Measurements from ENCODE around the gene ADAP1. TPM values are rescaled to one million over a fixed set of nuclear protein-coding genes. Genes with fewer than 3 reads are reported as not detected.

ADAP1 gene
- total RNA-seq, 1 experiment from 2014 or later: 173 TPM

DNA sequence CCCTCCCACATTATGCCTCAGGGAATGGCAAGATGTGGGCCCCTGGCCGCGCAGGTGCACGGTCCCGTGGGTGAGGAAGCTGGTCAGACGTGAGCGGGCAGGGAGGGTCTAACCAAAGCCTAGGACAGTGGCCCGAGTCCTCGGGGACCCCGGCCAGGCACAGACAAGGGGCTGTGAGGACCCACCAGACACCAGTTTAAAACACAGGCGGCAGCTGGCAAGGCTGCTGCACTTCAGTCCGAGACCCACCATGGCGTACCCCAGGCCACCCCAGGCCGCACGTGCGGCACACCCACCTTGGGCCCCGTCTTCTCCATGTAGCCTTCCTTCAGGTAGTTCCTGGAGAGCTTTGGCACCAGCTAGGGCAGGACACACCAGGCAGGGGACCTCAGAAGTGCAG, 54.7 kb downstream of the ADAP1 start:
- Mint-ChIP-seq H3K27ac (ENCODE audit: unreplicated experiment) (peak overlapping the region; percentile 25), H3K36me3 (ENCODE audit: insufficient read depth, unreplicated experiment) (peaks cover 92% of the 10 kb centered on the region), H3K27me3 (ENCODE audit: unreplicated experiment) (peaks cover 3% of the 10 kb centered on the region), H3K4me1 (ENCODE audit: low read depth, unreplicated experiment) (peaks cover 12% of the 10 kb centered on the region), H3K4me3 (ENCODE audit: low read depth, unreplicated experiment) (no peak overlapping the region), H3K9me3 (ENCODE audit: low read depth, unreplicated experiment) (no peaks in the 10 kb centered on the region)
- CTCF ChIA-PET: no interaction called here
- no TSS peak for BruUV-seq (replicated peaks)
- TF ChIP-seq, protein P1, sequence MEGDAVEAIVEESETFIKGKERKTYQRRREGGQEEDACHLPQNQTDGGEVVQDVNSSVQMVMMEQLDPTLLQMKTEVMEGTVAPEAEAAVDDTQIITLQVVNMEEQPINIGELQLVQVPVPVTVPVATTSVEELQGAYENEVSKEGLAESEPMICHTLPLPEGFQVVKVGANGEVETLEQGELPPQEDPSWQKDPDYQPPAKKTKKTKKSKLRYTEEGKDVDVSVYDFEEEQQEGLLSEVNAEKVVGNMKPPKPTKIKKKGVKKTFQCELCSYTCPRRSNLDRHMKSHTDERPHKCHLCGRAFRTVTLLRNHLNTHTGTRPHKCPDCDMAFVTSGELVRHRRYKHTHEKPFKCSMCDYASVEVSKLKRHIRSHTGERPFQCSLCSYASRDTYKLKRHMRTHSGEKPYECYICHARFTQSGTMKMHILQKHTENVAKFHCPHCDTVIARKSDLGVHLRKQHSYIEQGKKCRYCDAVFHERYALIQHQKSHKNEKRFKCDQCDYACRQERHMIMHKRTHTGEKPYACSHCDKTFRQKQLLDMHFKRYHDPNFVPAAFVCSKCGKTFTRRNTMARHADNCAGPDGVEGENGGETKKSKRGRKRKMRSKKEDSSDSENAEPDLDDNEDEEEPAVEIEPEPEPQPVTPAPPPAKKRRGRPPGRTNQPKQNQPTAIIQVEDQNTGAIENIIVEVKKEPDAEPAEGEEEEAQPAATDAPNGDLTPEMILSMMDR (IDR thresholded peaks at IDR 0.05; ENCODE audit: unreplicated experiment): no peak
- intact Hi-C loops (cut with micrococcal nuclease; ENCODE audit: unreplicated experiment): no loop called here
- no peak for DNase-seq

GRCh38 chr7:898855-899681, 55.4 kb downstream of the ADAP1 start:
- BruUV-seq (replicated peaks): TSS peak; percentile 20
- Mint-ChIP-seq H3K27me3 (ENCODE audit: unreplicated experiment) (no peaks in the 10 kb centered on the region), H3K27ac (ENCODE audit: unreplicated experiment) (peak overlapping the region; percentile 25), H3K36me3 (ENCODE audit: insufficient read depth, unreplicated experiment) (peaks cover 98% of the 10 kb centered on the region), H3K9me3 (ENCODE audit: low read depth, unreplicated experiment) (no peaks in the 10 kb centered on the region), H3K4me3 (ENCODE audit: low read depth, unreplicated experiment) (no peak overlapping the region), H3K4me1 (ENCODE audit: low read depth, unreplicated experiment) (peaks cover 12% of the 10 kb centered on the region)
- no peak for DNase-seq
- CTCF ChIA-PET: no interaction called here
- intact Hi-C loops (cut with micrococcal nuclease; ENCODE audit: unreplicated experiment): no loop called here
- TF ChIP-seq, protein P1 (IDR thresholded peaks at IDR 0.05; ENCODE audit: unreplicated experiment): no peak

DNA sequence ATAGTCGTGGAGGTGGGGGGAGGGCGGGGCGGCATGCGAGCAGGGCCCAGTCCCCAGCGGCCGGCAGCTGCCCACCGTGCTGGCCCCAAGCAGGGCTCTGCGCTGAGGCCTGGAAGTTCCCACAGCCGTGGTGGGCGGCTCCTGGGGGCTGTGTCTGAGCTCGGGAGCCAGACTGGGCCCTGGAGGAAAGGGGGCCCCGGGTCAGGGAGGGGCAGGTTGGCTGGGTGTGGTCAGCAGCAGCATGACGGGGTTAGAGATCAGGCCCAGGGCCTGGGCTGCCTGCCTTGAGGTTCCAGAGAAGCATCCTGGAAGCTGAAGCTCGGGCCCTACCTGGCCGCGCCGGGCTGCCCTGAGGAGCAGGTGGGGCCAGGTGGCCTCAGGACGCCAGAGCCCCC, 56.0 kb downstream of the ADAP1 start:
- intact Hi-C loops (cut with micrococcal nuclease; ENCODE audit: unreplicated experiment): no loop called here
- CTCF ChIA-PET: no interaction called here
- no TSS peak for BruUV-seq (replicated peaks)
- Mint-ChIP-seq H3K4me1 (ENCODE audit: low read depth, unreplicated experiment) (peaks cover 15% of the 10 kb centered on the region), H3K36me3 (ENCODE audit: insufficient read depth, unreplicated experiment) (peaks cover 98% of the 10 kb centered on the region), H3K27me3 (ENCODE audit: unreplicated experiment) (no peaks in the 10 kb centered on the region), H3K27ac (ENCODE audit: unreplicated experiment) (no peak overlapping the region), H3K4me3 (ENCODE audit: low read depth, unreplicated experiment) (no peak overlapping the region), H3K9me3 (ENCODE audit: low read depth, unreplicated experiment) (no peaks in the 10 kb centered on the region)
- TF ChIP-seq, protein P1 (IDR thresholded peaks at IDR 0.05; ENCODE audit: unreplicated experiment): no peak
- no peak for DNase-seq

DNA sequence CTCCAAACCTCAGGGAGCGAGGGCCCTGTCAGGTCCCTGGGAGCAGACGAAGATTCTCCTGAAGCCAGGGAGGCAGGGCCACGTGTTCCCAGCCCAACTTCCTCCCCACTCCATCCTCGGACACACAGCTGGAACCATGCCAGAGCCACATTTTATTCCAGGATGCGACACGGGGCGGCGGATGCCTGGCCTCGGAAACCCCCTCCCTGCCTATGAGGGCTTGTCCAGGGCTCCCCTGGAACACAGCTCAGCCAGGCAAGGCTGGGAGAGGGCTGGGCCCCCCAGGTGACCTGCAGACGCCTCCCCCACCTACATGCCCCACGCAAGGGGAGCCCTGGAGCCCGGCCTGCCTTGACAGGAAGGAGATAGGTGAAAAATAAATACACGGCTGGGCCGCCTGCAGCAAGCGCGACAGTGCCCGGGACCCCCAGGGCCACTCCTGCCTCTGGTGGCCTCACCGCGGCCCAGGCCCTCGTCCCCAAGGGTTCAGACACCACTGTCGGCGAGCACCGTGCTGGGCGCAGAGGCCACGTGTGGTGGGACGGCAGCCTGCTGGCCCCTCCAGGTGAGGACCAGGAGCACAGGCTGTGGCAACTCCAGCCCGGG, 56.6 kb downstream of the ADAP1 start:
- no peaks in the 10 kb centered on the region for H3K27me3 Mint-ChIP-seq (ENCODE audit: unreplicated experiment)
- TF ChIP-seq, protein P1 (IDR thresholded peaks at IDR 0.05; ENCODE audit: unreplicated experiment): no peak
- H3K4me1 Mint-ChIP-seq (ENCODE audit: low read depth, unreplicated experiment): peaks cover 18% of the 10 kb centered on the region
- intact Hi-C loops (cut with micrococcal nuclease; ENCODE audit: unreplicated experiment): no loop called here
- DNase-seq: peak; percentile 47
- no peak overlapping the region for H3K27ac Mint-ChIP-seq (ENCODE audit: unreplicated experiment)
- CTCF ChIA-PET: interaction anchor here (1.1 kb wide), 1 partner anchor 16 kb away, joined by 3 read pairs; no protein-coding TSS in a partner anchor
- no peaks in the 10 kb centered on the region for H3K9me3 Mint-ChIP-seq (ENCODE audit: low read depth, unreplicated experiment)
- peaks cover 98% of the 10 kb centered on the region for H3K36me3 Mint-ChIP-seq (ENCODE audit: insufficient read depth, unreplicated experiment)
- no peak overlapping the region for H3K4me3 Mint-ChIP-seq (ENCODE audit: low read depth, unreplicated experiment)
- BruUV-seq (replicated peaks): no TSS peak

Data from Calu3 (cell line).